ENCODE results near the gene DMXL1.

DMXL1 gene

DNA sequence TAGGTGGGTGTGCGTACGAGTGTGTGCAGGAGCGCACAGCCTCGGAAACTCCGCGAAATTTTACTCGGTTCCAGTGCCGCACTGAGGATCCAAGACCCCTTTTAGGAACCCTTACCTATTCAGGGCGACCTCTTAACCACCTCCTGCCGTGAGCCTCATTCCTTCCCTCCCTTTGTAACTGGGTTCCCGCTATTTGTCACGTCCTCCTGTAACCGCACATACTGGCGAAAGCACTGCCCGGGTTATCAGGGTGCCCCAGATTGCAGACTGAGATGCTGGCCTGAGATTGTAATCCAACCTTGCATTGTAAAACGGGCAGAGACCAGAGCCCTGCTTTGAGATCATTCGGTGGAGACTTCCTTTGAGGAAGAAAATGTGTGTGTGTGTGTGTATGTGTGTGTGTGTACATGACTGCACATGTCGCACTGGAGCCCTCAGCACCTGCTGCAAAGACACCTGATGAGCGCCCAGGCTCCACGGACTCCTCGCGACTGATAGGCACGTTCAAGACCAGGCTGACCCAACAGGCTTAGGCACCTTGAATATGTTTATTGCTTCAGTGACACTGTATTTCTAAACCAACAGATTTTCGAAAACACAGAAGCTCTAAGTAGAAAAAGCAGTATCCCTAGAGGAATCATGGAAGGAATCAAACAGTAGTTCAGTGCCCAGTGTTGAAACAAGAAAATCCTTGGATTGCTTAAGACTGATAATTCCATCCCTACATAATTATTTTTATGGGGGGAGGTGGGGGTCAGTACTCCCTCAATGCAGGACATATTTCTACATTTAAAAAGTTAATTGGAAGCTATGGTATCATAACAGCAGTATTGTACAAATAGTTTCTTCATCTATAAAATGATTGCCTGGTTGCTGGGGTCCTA lies 198.4 kb downstream of the DMXL1 start:
- DNase-seq (ENCODE audit: low read depth, low spot score) = no peak

DNA sequence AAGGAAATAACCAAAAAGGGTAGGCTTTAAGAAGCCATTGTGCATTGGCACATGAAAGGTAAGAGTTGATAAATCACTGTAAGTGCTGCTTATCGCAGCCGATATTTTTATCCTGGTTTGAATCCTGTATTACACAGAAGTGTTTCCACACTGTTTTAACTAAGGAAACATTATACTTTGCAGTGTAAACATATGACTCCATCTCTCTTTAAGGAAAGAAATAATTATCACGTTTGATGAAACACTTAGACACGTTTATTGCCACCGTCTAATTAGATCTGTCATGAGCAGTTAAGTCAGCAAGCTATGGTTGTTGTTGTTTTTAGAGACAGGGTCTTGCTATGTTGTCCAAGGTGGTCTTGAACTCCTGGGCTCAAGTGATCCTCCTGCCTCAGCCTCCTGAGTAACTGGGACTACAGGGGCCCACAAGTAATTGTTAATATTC lies 199.3 kb downstream of the DMXL1 start:
- DNase-seq (ENCODE audit: low read depth, low spot score) = no peak

DNA sequence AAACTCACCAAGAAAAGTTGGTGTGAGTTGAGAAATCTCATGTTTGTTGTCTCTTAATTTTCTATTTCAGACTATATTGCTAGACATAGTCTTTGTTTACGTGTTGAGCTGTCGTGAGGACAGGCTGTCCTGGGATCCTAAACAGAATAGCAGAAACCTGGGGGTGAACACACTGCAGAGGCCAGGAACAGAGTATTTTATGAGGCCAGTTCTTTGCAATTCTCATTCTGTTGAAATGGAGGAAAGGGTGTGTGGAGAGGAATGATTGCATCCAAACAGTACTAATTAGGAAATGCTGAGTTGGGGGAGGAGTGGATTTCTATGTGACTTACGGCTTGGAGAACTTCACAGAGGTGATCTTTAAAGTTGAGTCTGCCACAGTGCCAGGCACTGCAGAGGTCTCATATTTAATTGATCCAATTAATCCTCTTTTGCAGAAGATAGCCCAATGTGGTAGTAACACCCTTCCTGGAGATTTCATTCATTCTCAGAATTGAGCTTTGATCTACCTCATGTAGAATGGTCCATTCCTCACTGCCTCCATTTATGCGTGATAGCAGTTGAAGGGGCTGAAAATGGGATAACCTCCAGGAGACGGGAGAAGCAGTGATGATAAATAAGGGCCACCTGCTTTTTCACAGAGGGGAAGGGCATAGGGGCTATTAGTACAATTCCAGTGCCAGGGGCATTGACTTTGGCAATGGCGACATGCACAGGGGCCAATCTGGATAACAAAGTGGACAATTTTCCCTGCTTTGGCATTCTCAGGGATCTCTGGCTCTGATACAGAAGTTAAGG lies 200.3 kb downstream of the DMXL1 start:
- DNase-seq (ENCODE audit: low read depth, low spot score) = no peak

DNA sequence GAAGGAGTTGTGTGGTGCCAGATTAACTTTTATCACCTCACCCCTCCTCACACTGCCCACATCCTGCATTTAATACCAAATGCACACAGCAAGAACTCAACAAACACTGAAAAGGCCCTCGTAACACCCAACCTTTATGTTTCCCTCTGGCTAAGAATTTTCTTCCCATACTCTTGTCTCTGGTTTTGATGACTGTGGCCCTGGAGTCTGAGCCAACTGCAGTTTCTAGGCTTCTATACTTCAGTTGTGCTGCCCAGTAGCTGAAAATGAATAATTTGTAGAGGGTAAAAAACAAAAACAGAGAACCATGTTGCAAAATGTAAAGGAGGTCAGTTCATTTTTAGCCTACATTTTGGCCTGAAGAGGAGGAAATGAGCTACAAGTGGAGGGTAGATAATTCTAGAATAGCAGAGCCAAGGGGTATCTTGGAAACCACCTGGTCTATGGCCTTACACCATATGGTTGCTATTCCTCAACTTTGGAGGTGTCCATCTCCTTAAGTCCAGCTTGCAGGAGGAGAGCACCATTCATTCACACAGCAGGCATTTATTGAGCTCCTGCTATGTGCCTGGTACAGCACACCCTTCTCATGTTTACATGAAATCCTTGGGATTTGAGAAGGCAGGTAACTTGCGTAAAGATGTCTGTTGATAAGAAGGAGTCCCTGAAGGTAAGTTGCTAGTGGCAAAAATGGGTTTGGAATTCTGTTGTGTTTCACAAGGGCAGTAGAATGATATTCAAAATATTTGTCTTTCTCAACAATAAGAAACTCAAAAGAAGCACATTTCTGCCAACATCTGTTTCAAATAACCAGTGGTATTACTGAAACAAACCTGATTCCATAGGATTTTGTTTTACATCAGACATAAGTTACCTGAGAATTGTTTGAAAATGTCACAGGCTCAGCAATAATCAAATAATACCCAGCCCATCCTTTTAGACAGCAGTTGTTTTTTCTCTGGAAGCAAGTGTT lies 201.2 kb downstream of the DMXL1 start:
- no peak for DNase-seq (ENCODE audit: low read depth, low spot score)

DNA sequence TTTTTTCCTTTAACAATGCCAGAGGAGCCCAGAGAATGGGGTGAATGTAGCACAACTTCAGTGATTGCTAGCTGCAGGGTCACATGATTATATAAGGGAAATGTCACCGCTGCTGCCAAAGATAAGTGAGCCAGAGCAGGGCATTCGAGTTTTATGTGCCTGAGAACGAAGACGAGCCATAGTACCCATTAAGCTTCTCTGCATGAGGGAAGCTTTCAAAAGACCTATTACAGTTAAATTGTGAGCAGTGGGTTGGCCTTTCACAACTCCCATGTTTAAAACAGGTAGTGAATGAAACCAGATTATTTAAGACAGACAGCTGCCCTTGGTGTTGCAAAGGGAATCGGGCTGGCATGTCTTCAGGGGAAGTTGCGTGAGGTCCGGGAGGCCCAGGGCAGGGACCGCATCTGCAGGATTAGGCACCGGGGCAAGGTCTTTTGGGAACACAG lies 202.5 kb downstream of the DMXL1 start:
- no peak for DNase-seq (ENCODE audit: low read depth, low spot score)

DNA sequence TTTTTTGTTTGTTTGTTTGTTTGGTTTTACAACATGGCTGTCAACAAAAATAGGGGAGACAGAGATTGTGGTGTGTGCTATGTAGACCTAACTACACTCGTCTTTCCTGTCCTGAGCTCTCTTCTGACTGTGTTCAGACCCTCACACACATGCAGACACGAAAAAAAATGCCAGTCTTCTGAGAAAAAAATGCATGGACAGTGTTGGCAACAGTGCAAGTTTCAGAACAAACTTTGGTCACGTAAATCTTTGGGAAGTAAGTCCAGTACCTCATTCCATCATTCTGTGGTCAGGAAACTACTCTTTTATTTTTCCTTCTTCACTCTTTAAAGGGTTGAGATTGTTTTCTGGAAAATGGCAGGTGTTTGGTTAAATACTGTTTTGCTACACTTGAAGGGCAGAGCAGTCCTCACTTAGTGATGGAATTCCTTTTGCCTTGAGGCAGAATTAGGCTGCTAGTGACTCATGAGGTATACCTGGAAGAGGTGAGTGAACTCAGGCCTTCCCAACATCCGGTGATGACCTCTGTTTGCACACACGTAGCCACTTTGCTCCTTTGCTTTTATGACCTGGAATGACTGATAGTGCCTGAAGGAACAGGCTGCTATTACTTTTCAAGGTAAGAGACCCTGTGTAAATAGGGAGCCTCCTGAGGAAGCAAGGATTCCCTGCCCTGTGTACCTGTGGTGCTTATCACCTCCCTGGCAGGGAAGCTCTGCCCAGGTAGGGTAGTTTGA lies 203.3 kb downstream of the DMXL1 start:
- no peak for DNase-seq (ENCODE audit: low read depth, low spot score)

DNA sequence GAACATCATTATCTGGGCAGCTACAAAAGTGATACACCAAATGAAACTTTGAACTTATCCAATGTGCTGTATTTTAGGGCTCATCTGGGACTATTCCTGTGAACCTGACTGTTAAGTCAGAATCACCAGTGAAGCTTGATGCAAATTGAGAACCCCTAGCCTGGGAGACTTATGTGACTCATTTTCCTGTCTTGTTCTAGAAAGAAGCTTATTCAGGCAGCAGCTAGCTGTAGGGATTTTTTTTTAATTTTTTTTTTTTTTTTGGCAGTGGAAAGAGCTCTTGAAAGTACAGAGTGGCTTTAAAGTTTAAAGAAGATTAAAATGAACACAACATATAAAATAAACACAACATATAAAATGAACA lies 203.9 kb downstream of the DMXL1 start:
- DNase-seq (ENCODE audit: low read depth, low spot score) = no peak

DNA sequence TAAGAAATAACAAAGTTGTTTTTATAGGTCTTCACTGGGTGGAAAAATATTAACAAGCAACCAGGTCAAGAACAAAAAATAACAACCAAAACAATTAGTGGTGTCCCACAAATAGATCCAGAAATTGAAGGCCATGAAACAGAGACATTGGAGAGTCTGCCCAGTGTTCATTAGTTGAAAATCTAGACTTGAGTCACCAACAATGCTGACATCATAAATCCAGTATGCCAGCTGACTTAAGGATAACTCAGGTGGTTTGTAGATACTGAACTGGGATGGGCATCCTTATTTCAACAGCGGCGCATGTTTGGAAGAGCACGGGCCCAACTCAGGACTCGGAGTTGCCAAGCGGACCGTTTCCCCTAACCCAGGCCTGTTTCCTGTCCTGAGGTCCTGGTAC lies 204.3 kb downstream of the DMXL1 start:
- no peak for DNase-seq (ENCODE audit: low read depth, low spot score)

DNA sequence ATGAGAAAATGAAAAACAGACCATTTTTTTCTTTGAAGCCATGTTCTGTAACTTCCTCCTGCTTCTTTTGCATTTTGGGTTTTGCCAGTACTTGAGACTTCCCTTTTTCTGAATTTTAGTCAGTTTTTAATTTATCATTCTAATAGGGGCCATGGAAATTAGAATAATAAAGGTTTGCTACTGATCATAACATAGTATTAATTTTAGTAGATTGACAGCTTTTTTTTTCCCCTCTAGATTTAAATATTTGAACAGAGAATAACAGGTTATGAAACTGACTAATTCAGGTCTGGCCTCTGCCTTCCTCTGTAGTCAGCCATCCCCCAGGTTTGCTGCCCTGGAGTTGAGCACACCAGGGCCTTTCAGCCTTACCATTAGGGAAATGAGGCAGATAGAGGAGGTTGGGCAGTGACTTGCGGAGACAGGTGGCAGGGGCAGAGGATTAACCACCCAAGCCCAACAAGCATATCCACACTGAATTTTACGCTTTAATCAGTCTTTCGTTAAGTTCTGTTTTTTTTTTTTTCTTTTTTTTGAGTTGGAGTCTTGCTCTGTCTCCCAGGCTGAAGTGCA lies 204.8 kb downstream of the DMXL1 start:
- no peak for DNase-seq (ENCODE audit: low read depth, low spot score)

DNA sequence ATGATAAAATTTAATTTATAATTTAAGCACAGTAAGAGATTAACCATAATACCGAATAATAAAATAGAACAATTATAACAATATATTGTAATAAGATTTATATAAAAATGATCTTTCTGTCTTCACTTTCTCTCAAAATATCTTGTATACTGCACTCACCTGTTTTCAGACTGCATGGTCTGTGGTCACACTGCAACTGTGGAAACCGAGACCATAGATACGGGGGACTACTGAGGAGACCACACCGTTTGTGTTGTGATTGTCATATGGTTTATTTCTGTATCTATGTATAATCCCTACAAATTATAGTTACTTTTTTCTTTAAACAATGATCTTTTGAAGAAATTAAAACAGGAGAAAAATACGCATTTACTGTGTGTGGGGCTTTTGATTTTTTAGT lies 206.1 kb downstream of the DMXL1 start:
- no peak for DNase-seq (ENCODE audit: low read depth, low spot score)

DNA sequence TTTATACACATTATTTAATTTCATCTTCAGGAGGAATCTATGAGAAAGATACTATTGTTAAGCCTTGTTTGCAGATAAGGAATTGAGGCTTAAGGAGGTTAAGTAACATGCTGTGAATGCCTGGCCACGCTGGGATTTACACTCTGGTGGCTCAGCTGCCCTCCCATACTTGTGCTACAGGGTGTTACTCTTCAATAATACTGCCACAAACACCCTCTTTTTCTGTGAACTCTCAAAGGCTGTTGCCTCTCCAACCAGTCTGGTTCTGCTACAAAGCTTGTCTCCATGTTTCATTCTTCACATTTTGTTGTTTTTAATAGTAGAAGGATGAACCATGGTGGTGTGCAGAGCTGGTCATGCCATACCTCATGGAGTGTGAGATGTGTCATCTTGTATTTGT lies 208.2 kb downstream of the DMXL1 start:
- no peak for DNase-seq (ENCODE audit: low read depth, low spot score)

DNA sequence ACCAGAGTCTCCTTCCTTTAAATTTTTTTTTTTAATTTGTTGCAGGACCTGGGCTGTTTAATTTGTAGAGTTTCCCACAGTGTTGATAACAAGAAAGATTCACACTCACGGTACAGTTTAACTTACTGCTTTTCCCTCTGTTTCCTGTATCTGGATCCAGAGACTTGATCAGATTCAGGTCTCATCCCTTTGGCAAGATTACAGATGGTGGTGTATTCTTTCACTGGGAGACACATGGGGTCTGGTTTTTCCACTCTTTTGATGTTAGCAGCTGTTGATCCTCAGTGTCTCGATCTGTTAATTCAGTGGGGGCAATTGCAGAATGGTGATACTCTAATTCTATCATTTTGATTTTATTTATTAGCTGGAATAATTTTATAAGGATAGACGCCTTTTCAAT lies 209.5 kb downstream of the DMXL1 start:
- no peak for DNase-seq (ENCODE audit: low read depth, low spot score)

DNA sequence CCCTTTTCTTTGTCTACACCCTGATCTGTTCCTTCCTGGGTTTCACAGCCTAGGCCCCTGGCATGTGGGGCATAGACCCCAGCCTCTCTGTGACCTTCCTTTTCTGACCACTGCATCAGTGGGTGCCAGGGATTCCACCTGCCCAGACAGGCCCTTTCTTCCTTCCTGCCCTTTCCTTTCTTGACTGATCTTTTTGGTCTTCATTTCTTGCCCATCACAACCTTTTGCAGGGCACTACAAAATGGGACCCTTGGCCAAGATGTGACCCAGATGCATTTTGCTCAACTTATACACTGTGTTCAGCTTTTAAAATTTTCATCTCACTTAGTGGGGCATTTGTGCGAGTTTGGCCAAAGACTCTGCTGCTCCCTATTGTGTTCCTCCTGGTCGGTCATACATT lies 211.7 kb downstream of the DMXL1 start:
- no peak for DNase-seq (ENCODE audit: low read depth, low spot score)

DNA sequence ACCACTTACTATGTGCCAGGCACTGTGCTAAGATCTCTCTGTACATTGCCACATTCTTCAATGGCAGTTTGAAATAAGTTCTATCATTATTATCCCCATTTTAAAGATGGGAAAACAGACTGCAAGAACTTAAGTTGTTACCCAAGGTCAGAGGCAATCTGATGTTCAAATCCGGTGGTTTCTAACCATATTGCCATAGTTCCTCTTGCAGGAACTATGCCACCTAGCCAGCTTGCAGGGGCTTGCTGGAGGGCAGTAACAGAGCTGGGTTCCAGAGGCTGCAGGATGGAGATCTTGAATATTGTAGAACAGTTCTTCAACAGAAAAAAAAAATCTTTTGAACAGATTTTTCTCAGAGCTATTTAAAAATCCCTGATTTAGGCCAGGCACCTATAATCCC lies 213.1 kb downstream of the DMXL1 start:
- DNase-seq (ENCODE audit: low read depth, low spot score) = no peak

DNA sequence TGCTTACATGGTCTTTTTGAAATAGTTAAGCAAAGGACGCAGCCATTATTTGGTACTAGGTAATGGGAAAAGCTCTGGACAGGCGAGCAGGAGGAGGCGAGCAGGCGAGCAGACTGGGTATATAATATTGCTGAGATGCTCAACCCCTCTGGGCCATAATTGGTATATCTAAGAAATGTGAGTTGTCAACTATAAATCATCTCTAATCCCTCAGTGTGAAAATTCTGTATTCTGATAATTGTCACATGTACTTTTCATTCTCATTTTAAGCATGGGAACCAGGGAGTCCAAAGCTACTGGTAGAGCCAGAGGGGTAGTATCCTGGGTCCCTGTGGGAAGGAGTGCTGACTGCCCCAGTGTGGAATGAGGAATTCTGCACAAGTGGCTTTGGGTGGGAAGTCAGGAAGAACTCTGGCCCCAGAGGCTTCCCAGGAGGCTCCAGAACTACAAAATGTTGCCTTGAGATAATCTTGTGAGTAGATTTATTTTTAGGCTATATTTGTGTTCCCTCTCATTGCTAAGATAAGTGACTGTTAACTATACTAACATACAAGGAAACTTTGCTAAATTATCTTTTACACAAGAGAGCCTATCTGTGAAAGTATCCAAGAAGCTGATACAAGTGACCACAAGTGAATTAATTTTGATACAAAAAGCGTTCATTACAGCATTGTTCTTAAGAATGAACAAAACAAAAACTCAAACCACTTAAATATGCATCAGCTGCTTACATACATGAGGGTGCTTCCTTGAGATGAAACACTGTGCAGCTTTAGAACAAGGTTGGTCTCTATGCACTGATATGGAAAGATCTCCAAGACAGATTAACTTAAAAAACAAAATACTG lies 214.4 kb downstream of the DMXL1 start:
- no peak for DNase-seq (ENCODE audit: low read depth, low spot score)

DNA sequence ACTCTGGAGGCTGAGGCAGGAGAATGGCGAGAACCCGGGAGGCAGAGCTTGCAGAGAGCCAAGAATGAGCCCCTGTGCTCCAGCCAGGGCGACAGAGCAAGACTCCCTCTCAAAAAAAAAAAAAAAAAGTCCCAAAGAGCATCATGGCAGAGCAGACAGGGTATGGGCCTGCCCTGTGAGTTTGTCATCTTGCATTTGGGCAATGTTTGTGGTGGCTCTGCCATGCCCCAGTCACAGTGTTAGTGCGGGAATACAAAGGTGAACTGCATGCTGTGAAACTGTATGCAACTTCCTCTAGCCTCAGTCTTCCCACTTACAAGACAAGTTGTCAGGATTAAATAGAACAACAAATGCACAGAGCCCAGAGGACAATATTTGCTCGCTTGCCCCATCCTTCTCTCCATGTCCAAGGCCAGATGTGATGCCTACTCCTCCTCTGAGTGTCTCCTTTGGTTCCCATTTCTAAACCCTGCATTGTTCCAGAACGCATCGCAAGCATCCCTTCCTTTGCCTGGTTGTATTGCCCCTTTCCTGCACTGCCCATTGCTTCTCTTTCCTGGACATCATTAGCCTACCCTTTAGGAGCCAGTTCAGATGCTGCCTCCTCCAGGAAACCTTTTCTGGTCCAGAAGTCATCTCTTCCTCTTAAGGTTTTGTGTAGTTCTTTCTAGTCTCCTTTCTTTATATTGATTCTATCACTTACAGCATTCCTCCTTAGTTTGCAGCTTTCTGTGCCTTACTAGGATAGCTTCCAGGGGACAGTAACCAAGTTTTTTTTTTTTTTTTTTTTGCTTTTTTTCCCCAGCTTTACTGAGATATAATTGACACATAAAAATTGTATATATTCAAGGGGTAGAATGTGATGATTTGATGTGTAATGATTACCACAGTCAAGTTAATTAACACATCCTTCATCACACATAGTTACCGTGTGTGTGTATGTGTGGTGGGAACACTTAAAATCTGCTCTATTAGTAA lies 215.9 kb downstream of the DMXL1 start:
- DNase-seq (ENCODE audit: low read depth, low spot score) = no peak

DNA sequence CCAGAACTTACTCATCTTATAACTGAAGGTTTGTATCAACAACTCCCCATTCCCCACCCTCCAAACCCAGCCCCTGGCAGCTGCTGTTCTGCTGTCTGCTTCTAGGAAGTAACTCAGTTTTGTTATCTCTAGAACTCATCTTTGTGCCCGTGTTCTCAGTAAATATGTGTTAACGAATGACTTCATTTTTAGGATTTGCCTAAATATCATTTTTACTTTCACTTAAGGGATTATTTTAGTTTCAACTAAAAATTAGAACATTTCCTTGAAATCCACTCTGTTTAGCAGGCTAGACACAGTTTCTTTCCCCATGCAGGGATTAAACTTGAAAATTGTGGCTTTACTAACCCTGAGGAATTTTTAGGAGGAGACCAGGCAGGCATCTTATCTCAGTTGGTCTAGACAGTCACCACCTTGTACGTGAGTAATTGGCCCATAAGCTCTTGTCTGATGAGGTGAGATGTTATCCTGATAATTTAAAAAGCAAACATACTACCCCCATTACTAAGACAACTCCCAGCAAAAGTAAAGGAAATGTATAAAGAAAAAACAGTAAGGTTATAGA lies 216.7 kb downstream of the DMXL1 start:
- no peak for DNase-seq (ENCODE audit: low read depth, low spot score)

DNA sequence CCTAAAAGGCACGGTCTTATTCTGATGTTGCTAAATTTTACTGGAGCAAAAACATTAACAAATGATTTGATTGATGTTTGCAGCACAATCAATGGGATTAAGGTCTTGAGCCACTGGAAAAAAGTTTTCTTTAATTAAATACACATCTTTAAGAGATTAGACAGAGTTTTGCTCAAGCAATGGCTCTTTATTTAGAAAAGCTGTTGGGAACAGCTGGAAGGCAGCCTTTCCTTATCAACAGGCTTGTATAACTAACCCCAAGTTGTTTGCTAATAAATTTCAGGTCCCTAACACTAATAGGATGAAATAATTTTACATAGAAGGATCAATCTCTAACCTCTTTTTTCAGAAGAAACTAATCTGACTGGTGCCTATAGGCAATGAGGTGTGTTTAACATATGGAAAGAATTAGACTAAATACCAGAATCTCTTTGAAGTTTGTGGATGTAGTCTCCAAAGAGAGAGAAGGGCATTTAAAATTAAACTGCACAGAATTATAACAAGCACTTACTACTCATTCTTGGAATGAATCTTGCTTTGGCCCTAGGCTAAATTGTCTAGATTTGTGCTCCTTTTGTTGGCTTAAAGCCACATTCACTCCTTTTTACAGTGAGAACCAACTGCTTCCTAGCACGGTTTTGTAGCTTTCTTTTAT lies 217.6 kb downstream of the DMXL1 start:
- no peak for DNase-seq (ENCODE audit: low read depth, low spot score)
